Stimulated activated CD8-positive, alpha-beta memory T cell treated with anti-CD3 and anti-CD28 coated beads, Interleukin-7, amount 100 ng/mL, for 24 hours (primary cell): ENCODE data around the gene MPDU1.
"Not testable (repeated sequence)": the region's sequence is repeated elsewhere in the genome, so short reads cannot be mapped to it uniquely, and the experiment has no call there.

Source experiments
- DNase-seq: peaks from one replicate; pipeline ENCODE4 v3.0.0-alpha.2; 2020; ENCODE audit warnings: low read depth

MPDU1 gene

DNA sequence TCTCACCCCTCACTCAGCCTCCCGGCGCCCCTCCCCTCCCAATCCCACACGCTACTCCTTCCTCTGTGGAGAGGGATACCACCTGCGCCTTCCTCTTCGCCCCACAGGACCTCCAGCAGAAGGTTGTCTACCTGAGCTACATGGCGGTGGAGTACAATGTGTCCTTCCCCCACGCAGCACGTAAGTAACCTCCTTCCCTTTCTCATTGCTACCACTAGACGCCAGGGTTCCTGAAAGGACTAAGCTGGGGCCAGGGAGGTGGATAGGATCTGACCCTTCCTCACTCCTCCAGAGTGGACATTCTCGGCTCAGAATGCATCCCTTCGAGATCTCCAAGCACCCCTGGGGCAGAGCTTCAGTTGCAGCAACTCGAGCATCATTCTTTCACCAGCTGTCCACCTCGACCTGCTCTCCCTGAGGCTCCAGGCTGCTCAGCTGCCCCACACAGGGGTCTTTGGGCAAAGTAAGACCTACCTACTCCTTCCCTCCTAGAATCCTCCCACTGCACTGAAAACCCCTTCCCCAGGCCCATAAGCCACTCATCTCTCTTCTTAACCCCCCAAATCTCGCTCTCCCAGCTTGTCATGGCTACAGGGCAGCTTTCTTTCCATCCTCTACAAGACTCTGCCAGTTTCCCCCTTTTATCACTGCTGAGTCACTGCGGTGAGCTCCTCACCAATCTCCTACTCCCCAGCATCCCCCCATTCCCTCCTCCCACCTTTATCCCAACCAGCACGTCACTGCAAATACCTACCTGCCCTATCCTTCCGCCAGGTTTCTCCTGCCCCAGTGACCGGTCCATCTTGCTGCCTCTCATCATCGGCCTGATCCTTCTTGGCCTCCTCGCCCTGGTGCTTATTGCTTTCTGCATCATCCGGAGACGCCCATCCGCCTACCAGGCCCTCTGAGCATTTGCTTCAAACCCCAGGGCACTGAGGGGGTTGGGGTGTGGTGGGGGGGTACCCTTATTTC is 2.8 kb upstream of the MPDU1 start:
- DNase-seq = no peak

DNA sequence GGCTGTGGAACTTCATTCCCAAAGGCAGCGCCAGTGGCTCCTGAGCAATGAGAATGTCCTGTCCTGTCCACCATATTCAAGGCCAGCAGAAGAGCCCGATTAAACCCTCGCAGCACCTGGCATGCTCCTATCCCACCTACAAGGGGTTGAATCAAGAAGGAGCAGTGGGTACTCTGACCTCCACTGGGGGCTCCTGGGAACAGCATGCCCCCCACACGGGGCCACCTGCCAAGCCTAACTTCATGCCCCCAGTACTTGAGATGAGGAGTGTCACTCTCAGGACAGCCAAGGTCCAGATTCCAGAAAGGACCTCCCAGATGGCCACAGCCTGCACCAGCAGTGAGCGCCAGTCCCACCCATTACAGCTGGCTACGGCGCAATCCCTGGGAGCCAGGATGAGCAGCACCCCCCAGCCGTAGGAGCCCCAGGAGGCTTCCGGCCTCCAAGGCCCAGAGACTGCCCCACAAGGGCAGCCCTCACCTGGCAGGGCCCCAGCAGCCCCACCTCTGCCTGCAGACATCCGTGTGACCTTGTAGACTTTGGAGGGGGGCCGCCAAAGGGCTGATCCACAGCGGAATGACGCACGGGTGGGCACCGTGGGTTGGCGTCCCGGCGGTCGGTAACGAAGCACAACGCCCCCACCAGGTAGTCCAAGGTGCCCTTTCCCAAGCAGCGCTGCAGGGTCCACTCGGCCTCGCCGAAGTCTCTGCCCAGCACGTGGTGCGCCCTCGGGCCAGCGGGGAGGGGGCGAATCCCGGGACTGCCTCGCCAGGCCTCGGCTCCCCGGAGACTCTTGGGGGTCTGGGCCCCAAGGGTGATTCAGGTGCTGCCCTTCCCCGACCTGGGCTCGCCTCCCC is 1.0 kb upstream of the MPDU1 start:
- DNase-seq = no peak

DNA sequence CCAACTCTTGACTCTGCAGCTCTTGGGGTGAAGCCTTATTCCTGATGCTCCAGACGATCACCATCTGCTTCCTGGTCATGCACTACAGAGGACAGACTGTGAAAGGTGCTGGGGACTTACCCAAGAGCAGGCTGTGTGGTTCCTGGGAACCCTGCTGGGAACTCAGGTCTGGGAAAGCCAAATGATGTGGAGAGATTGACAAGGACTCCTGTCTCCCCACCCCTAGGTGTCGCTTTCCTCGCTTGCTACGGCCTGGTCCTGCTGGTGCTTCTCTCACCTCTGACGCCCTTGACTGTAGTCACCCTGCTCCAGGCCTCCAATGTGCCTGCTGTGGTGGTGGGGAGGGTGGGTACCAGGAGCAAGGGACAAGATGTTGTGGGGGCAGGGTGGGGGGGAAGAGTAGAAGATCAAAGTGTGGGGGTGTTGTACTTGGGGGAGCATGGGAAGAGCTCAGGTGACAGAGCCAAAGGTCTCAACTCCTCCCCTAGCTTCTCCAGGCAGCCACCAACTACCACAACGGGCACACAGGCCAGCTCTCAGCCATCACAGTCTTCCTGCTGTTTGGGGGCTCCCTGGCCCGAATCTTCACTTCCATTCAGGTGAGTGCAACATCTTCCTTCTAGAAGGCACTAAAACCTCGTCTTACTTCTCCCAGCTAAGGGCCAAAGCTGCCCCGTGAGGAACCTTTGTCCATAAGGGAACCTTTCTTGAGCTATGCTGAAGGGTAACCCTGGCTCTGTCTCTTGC is 3.2 kb downstream of the MPDU1 start:
- DNase-seq = no peak

DNA sequence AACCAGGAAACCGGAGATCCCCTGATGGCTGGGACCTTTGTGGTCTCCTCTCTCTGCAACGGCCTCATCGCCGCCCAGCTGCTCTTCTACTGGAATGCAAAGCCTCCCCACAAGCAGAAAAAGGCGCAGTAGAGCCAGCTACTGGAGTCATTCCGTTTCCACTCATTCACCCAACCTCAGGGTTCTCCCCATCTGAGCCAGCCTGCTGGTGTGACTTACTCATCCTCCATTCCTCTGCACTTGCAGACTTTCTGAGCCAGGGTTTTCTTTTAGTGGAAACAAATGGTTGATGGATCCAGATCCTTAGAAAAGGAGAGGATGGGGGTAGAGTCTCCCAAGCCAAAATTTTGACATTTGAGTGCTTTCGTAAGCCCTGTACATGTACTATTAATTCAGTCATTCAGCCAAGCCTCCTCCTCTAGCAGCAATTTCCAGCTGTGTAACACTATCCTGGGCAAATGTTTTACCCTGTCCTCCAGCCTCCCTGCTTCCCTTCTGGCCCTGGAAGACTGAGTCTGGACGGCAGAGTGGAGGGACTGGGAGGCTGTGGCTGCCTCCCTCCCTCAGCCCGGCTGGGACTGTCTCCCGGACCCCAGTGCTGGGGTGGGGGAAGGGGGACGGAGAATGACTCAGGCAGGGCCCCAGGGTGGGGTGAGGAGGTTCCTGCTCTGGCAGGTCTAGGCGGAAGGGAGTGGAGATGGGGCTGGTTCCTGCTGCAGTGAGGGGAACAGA is 3.9 kb downstream of the MPDU1 start:
- no peak for DNase-seq

DNA sequence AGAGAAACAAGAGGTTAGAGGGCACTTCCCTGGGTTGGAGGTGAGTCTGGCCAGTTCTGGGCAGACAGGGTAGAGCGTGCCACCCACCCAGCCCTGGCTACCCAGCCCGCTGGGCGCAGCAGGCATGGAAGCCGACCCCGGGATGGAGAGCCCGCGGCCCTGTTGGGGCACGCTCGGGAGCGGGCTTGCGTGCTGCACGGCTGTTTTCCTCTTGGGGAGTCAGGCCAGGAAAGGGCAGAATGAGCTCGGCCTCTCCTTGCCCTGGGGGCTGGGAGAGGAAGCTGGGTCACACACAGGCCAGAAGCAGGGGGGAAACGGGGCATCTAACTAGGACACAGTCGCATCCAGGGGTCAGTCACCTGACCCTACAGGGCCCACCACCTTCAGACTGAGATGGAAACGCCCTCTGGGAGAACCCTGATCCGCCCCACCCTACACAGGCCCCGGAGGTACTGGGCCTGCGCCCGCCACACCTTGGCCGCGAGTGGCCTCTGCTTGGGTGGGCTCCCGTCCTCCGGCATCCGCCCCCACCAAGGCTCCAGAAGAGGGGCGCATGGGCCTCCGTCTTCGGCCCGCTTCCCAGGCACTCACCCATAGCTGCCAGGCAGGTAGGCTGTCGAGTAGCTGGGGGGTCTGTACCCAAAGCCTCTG is 5.0 kb downstream of the MPDU1 start:
- no peak for DNase-seq

DNA sequence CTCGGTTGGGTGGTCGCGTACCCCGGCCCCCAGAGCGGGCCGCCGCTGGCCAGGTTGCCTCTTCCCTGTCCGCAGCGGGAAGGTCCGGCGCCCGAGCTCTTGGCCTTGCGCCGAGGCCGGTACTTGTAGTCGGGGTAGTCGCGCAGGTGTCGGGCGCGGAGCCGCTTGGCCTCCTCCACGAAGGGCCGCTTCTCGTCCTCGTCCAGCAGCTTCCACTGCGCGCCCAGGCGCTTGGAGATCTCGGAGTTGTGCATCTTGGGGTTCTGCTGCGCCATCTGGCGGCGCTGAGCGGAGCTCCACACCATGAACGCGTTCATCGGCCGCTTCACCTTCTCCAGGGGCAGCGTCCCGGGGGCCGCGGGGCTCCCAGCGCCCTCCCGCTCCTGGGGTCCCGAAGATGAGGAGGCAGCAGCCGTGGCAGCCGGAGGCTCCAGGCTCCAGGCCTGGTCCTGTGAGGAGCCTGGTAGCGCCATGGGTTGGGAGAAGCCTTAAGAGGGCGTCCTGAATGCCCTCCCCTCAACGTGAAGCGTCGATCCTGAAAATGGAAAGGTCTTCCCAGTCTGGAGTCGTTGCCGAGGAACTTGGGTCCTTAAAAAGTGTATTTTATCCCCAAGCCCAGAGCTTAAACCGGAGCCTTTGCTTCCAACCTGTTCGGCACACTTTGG is 5.7 kb downstream of the MPDU1 start:
- no peak for DNase-seq

DNA sequence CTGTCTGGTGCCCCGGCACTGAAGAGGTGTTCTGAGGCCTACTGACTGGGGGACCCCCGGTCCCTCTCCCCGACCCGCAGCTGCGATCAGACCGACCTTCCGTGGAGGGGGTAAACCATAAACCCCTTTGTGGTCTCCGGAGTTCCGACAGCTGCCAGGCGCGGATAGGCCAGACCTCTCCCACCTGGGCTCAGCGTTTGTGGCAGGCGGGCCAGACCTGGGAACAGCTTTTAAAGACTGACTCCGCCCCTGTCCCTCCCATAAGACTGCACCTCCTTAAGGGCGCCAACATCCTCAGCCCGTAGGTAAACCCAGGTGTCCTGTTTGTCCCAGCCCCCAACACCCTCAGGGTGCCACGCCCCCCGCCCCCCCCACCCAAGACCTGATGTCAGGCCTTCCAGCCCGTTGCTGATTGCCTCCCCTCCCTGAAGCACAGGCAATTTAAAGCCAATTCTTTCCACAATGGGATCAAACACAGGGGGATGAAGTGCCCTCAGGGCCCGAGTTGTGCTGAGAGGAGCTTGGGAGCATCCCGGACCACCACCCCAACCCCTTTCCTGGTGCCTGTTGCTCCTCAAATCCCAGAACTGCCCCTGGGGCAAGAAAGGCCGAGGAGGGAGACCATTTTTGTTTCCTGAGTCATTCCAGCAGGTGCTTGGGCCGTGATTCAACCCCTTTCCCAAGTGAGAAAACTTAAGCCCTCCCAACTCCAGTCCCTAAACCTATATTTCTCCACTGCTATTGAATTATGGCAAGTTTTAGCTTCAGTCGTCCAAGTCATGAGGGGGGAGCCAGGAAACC is 6.4 kb downstream of the MPDU1 start, which contains the start of gene SOX15:
SOX15 (minus strand) TSS at position 204 of the 801 bp plus-strand sequence. CDS start 418 bp downstream, outside the sequence.
- DNase-seq = no peak

DNA sequence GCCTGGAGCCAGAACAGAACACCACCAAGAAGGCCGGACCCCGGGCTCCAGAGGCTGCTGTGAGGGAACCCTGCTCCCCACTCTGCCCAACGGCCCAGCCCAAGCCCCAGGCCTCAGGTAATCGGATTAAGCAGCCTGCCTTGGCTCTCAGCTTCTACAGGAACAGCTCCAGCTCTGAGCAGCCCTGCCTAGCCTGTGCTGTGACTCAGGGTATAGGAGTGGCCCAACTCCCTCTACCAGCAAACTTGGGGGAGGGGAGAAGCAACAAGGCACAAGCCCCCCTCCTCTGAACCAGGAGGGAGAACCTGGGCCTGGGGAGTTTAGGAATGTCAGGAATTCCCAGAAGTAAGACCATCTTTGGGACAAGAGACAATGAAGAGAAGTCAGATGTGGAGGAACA is 7.1 kb downstream of the MPDU1 start:
- no peak for DNase-seq

DNA sequence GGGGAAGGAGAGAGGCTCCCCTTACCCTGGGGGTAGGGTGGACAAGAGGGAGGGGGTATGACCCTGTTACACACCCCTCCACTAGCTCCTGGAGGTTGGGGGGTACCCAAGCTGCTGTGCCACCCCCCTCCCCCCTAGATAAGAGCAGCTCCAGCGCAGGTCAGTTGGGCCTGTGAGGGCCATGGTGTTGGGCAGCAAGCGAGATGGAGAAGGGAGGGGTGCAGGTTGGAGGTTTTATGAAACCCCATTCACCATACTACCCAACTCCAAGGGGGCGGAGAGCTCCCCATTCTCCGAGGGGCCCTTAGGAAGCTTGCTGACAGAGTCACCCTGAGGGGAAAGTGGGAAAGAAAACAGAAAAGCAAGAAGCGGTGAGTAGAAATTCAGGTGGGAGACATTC is 7.9 kb downstream of the MPDU1 start:
- DNase-seq = no peak

DNA sequence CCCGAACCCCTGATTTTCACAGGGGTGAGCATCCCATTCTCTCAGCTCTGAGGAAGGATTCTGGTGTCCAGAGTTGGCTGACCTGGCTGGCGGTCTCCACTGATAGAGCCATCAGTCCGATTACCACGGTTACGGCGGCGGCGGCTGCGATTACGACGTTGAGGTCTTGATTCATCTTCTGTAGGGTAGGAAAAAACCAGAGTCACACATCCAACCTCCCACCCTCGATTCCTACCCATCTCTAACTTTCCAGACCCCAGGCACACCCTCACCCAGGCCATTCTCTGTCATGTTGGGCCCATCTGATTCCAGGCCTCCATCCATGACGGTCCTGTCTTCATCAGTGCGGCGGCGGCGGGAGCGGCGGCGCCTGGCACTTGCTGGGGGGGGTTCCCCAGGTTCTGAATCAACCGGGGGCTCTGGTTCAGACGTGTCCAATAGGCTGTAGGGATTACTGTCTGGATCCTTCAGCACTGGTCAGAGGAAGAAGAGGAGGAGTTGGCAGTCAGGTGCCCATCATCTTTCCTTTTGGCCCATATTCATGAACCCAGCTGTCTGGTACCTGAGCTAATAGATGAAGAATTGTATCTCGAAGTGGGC is 8.9 kb downstream of the MPDU1 start:
- DNase-seq = no peak

DNA sequence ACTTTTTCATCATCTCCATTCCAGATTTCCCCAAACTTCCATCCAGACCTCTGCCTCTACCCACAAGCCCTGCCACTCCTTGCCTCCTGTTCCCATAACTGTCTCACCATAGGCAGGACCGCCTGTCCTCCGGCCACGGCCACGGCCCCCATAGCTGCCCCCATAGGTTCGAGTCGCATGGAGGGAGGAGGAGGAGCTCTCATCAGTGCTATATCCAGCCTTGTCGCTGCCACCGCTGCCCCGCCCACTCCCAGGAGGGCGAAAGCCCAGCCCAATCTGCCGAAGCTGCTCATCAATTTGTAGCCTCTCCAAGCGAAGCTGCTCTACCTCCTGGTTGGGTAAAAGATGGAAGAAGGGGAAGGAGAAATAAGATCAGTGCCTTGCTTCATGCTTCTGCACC is 9.6 kb downstream of the MPDU1 start:
- no peak for DNase-seq

DNA sequence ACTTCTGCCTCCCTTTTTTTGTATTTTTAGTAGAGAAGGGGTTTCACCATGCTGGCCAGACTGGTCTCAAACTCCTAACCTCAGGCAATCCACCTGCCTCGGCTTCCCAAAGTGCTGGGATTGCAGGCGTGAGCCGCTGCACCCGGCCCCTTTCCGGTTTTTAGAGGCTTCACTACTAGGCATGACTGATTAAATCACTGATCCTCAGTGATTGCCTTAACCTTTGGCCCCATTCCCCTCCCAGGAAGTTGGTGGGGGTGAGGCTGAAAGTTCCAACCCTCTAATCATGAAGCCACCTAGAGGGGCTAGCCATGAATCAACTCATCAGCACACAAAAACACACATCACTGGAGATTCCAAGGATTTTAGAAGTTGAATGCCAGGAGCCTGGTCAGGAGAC is 13.9 kb downstream of the MPDU1 start:
- not testable (repeated sequence) for DNase-seq

DNA sequence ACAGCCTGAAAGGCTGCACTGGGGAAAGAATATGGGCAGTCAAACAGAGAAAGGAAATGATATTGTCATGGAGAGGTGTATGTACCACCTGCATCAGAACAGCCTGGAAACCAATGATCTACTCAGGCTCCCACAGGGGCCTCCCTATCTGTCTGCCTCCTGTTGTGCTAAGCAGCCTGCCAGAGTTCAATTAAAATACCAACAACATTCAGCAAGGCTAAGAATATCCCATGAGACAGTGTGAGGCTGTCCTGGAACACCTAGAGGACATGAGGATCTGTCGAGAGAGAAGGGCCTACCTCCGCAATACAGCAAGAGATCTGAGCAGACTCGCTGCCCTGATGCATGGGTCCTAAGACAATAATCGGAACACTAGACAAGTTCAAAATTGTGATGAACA is 22.6 kb downstream of the MPDU1 start:
- DNase-seq = no peak

DNA sequence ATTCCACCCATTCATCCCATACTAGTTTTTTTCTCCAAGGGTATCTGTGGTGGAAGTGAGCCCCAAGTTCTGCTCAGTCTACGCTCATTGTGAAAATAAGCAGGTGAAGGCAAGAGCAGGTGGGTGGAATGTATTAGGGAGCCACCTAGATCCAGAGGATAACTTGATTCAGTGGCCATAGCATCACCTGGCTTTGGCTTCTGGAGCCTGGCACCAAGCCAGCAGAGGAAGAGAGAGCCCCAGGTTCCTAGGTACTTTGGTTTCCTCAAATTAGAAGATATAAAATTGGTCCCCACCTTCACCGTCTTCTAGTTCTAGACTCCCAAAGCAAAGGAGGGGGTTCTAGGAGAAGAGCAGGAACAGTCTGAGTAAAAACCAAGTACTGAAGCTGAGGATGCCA is 27.0 kb downstream of the MPDU1 start:
- DNase-seq = no peak

DNA sequence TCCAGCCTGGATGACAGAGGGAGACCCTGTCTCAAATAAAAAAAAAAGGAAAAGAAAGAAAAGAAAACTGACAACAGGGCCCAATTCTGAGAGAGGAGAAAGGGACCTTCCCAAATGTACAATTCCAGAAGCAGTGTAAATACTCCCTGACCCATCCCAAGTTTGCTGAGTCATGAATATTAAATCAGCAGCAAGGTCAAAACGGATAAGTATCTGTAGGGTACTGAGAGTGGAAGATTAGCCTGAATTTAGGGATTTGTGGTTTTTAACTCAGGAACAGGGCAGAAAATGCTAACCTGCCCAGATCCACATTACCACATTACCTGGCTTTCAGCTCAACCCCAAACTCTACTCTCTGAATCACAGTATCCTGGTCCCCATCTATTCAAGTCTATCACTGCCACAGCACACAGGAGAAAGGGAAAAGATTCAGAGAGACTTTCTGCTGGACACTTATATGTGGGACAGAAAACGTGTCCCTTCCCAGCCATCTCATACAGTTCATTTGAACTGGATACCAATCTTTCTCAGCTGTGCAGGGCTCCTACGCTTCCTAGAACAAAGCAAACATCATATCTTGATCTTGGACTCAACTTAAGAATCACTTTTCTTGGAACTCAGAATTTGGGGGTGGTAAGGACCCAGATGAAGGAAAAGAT is 28.1 kb downstream of the MPDU1 start:
- DNase-seq = no peak

DNA sequence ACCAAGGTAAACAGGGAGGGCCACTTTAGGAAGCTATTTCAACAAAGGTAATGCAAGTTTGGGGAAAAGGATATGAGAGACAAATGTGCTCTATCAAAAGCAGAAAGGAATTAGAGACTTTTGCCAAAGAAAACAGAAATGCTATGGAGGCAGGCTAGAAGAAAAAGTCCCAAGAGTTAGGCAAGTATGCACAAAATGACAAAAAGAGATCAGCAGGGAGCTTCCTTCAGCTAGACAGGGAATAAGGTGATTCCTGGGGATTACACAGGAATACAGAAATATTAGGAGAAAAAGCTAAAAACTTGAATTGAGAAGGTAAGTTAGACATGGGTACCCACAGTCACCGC is 28.6 kb downstream of the MPDU1 start:
- no peak for DNase-seq

DNA sequence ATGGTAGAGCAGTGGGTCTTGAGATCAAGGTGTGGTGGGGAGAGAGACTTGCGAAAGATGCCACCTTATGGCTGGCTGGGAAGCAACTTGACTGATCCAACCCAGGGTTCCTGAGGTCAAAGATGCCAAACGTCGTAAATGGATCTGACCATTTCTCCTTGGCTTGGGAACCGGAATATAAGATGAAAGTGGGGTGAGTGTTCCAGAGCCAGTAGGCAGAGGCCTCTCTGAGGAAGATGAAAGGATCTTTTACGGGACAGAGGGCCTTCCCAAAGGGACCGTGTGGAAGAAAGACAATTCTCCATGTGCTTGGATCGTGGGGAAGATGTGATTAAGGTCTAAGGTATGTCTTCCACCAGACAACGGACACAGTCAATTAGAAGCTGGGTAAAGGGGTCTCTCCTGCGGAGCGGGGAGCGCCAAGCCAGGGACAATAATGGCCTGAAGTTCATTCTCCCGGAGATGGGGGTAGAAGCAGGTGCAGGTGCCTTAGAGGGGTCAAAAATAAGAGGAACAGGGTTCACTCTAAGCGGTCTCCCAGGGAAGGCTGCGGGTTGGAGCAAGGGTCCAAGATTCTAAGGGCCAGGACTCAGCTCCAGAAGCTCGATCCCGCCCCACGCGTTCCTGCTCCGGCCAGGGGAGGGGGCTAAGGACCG is 30.2 kb downstream of the MPDU1 start:
- DNase-seq = no peak
